H1 (cell line): Measurements from ENCODE around the gene SH3D19. TPM values are rescaled to one million over a fixed set of nuclear protein-coding genes. Genes with fewer than 3 reads are reported as not detected.

ENCODE experiments used
- CBX5 ChIP-seq: fragments of 300-800, 300-1000 bp; sonication (generic); IDR thresholded peaks from 2 replicates; pipeline ENCODE4 v1.7.1; 2016; ENCODE audit warnings: antibody characterized with exemption, low read length, low read depth
- SAP30 ChIP-seq: fragments of 300-600 bp; sonication (generic); IDR thresholded peaks from 2 replicates; pipeline ENCODE4 v1.7.1; 2012; ENCODE audit warnings: low read length, moderate library complexity, mild to moderate bottlenecking, inconsistent platforms; ENCODE audit not compliant: insufficient read depth, insufficient replicate concordance
- SP4 ChIP-seq: IDR thresholded peaks from 2 replicates; pipeline ENCODE4 v1.6.1; 2012; ENCODE audit warnings: low read length, inconsistent platforms
- polyA plus RNA-seq, 7 experiments: library from polyadenylated mRNA; depleted of rRNA in 3 of 7; stranded (reverse) in 5 of 7; unstranded in 2 of 7; fragments of >200 nt in 5 of 7; fragments of 200-250 nt in 2 of 7; gene quantifications; 1 replicate in 5 of 7; 2 replicates in 1 of 7; 4 replicates in 1 of 7; pipeline versions ENCODE4 v1.2.1 to v1.2.3, GENCODE V29; 2011 to 2013; ENCODE audit warnings: missing spikeins in 2 of 7, mixed read lengths in 2 of 7
- total RNA-seq: library from RNA; stranded (reverse); fragmentation: NEBNext Ultra II Directional; extraction: Animal tissue kit (Norgen Biotek cat#: 25700); gene quantifications from 2 replicates; pipeline ENCODE4 v1.2.1, GENCODE V29; 2021

The SH3D19 gene
- total and polyA plus RNA-seq, 2 of the 8 experiments (the other 6 are each of a cell fraction or from before 2014, with no cell fraction given): 11.7 to 51.3 TPM

GRCh38 chr4:151284534-151285245, 40.7 kb downstream of the SH3D19 start (continued):
- peak; percentile 51; the same call in 1 of the 2 replicates for TF ChIP-seq SP4
- no peak for TF ChIP-seq CBX5
- TF ChIP-seq SAP30: no peak
